HCT116 (cell line): ENCODE measurements around the gene DOCK10. TPM values are rescaled to one million over a fixed set of nuclear protein-coding genes. Genes with fewer than 3 reads are reported as not detected.

ENCODE experiments used
- ATAC-seq: fragments of 200-7000 bp; cut with Tn5 transposase; 2 replicates; pipeline ENCODE4 v1.9.1; 2020; ENCODE audit warnings: mild to moderate bottlenecking, moderate library complexity
- BruUV-seq: library from RNA; stranded (reverse); fragments of 400-500 nt; replicated peaks from 2 replicates; lab custom pipeline; 2021; lab: Mats Ljungman, UMichigan
- CTCF ChIA-PET: fragments of 300-600 bp; sonication (Branson Sonifier 250); formaldehyde crosslinking; loops from one replicate; lab custom pipeline; 2021; ENCODE audit warnings: antibody characterized with exemption; lab: Charles Lee
- POLR2A ChIA-PET: fragments of 300-600, 350-600 bp; sonication (Branson Sonifier 250); formaldehyde crosslinking; loops from one replicate; lab custom pipeline; 2021; ENCODE audit warnings: antibody characterized with exemption; lab: Charles Lee
- RAD21 ChIA-PET, 2 experiments: fragments of 300-600 bp; sonication (Branson Sonifier 250); formaldehyde crosslinking; loops; one replicate each; lab custom pipeline; 2023; ENCODE audit warnings: low total read pairs in 2 of 2; ENCODE audit not compliant: uncharacterized antibody in 2 of 2, unreplicated experiment in 2 of 2, low non-redundant PET in 1 of 2; lab: Charles Lee
- DNase-seq: peaks from one replicate; pipeline ENCODE4 v3.0.0-alpha.2; 2010; ENCODE audit warnings: low read depth, low spot score
- H2AFZ ChIP-seq: fragments of 200-600 bp; shearing (Covaris generic), sonication (generic); 2 replicates; pipeline ENCODE4 v1.6.1; 2017; ENCODE audit warnings: low read depth, mixed run types, mixed read lengths, antibody characterized with exemption, low read length; ENCODE audit not compliant: poor library complexity, severe bottlenecking
- H3K27ac ChIP-seq: 2 replicates; pipeline ENCODE4 v1.5.1; 2012; ENCODE audit warnings: low read depth, low read length
- H3K27me3 ChIP-seq: fragments of 200-600 bp; sonication (generic); 2 replicates; pipeline ENCODE4 v1.6.1; 2016; ENCODE audit warnings: mixed run types, low read length, mixed read lengths; ENCODE audit not compliant: insufficient read depth
- H3K36me3 ChIP-seq, 2 experiments: fragments of 200-500 bp in 1 of 2; fragments of 200-600 bp in 1 of 2; sonication (Bioruptor generic) in 1 of 2; sonication (generic) in 1 of 2; 2 replicates each; pipeline versions ENCODE4 v1.5.1 to v1.6.1; 2014 to 2016; ENCODE audit warnings: low read length in 2 of 2, inconsistent platforms in 1 of 2, mixed read lengths in 1 of 2, mixed run types in 1 of 2; ENCODE audit not compliant: insufficient read depth in 2 of 2, control insufficient read depth in 1 of 2
- H3K4me1 ChIP-seq, 2 experiments: fragments of 200-600 bp in 1 of 2; sonication (generic) in 1 of 2; 2 replicates each; pipeline versions ENCODE4 v1.5.1 to v1.6.1; 2012 to 2017; ENCODE audit warnings: low read length in 2 of 2, inconsistent platforms in 1 of 2, mild to moderate bottlenecking in 1 of 2, mixed read lengths in 1 of 2, mixed run types in 1 of 2, moderate library complexity in 1 of 2; ENCODE audit not compliant: insufficient read depth in 2 of 2, control insufficient read depth in 1 of 2
- H3K4me2 ChIP-seq: fragments of 200-600 bp; sonication (generic); 2 replicates; pipeline ENCODE4 v1.6.1; 2017; ENCODE audit warnings: mixed run types, low read length, mixed read lengths
- H3K4me3 ChIP-seq, 2 experiments: fragments of 200-600 bp in 1 of 2; sonication (generic) in 1 of 2; replicated peaks in 1 of 2; 2 replicates each; pipeline ENCODE4 v1.5.1; 2011 to 2016; ENCODE audit warnings: low read length in 2 of 2, control low read depth in 1 of 2, low read depth in 1 of 2, mild to moderate bottlenecking in 1 of 2, mixed read lengths in 1 of 2, mixed run types in 1 of 2
- H3K79me2 ChIP-seq: fragments of 200-600 bp; sonication (generic); 2 replicates; pipeline ENCODE4 v1.6.1; 2017; ENCODE audit warnings: mild to moderate bottlenecking, mixed run types, low read length, moderate library complexity, mixed read lengths; ENCODE audit not compliant: insufficient read depth
- H3K9ac ChIP-seq: fragments of 200-600 bp; sonication (generic); 2 replicates; pipeline ENCODE4 v1.6.1; 2016; ENCODE audit warnings: low read length, mixed read lengths
- H3K9me2 ChIP-seq: fragments of 200-600 bp; sonication (generic), shearing (Covaris generic); 2 replicates; pipeline ENCODE4 v1.6.1; 2017; ENCODE audit warnings: mixed run types, mild to moderate bottlenecking, moderate library complexity; ENCODE audit not compliant: insufficient read depth
- H3K9me3 ChIP-seq, 2 experiments: fragments of 200-500 bp in 1 of 2; fragments of 200-600 bp in 1 of 2; sonication (Bioruptor generic) in 1 of 2; sonication (generic) in 1 of 2; 2 replicates each; pipeline ENCODE4 v1.6.1; 2014 to 2017; ENCODE audit warnings: low read length in 2 of 2, mixed read lengths in 2 of 2, inconsistent platforms in 1 of 2, low read depth in 1 of 2, mild to moderate bottlenecking in 1 of 2, mixed run types in 1 of 2, moderate library complexity in 1 of 2; ENCODE audit not compliant: control insufficient read depth in 1 of 2, insufficient read depth in 1 of 2
- H4K20me1 ChIP-seq: fragments of 200-600 bp; sonication (generic), shearing (Covaris generic); 2 replicates; pipeline ENCODE4 v1.6.1; 2017; ENCODE audit warnings: mixed run types, mild to moderate bottlenecking, moderate library complexity; ENCODE audit not compliant: insufficient read depth
- ATF3 ChIP-seq: IDR thresholded peaks from 2 replicates; pipeline ENCODE4 v1.6.1; 2012
- CBX3 ChIP-seq: IDR thresholded peaks from 2 replicates; pipeline ENCODE4 v1.6.1; 2012; ENCODE audit warnings: low read depth
- EGR1 ChIP-seq: IDR thresholded peaks from 2 replicates; pipeline ENCODE4 v1.6.1; 2012; ENCODE audit warnings: low read depth
- EZH2 ChIP-seq: fragments of 200-600 bp; sonication (generic); IDR thresholded peaks from 2 replicates; pipeline ENCODE4 v1.6.1; 2017; ENCODE audit warnings: antibody characterized with exemption, mixed run types
- EZH2phosphoT487 ChIP-seq: fragments of 200-600 bp; IDR thresholded peaks from 2 replicates; pipeline ENCODE4 v1.6.1; 2018; ENCODE audit warnings: antibody characterized with exemption, borderline replicate concordance
- FOSL1 ChIP-seq: IDR thresholded peaks from 2 replicates; pipeline ENCODE4 v1.6.1; 2012; ENCODE audit warnings: low read depth
- JUND ChIP-seq: IDR thresholded peaks from 2 replicates; pipeline ENCODE4 v1.6.1; 2012
- REST ChIP-seq: IDR thresholded peaks from 2 replicates; pipeline ENCODE4 v1.6.1; 2012; ENCODE audit warnings: low read depth
- SIN3A ChIP-seq: IDR thresholded peaks from 2 replicates; pipeline ENCODE4 v1.6.1; 2012; ENCODE audit warnings: low read depth
- SRF ChIP-seq: IDR thresholded peaks from 2 replicates; pipeline ENCODE4 v1.6.1; 2012; ENCODE audit warnings: low read depth
- TCF7L2 ChIP-seq: IDR thresholded peaks from 2 replicates; pipeline ENCODE4 v1.7.0; 2011; ENCODE audit warnings: borderline replicate concordance, inconsistent platforms; ENCODE audit not compliant: insufficient read depth, insufficient read length; ENCODE audit errors: extremely low read depth
- ZFX ChIP-seq: fragments of 450-650 bp; IDR thresholded peaks from 2 replicates; pipeline ENCODE4 v1.6.1; 2017
- intact Hi-C: fragments of 100-400 bp; cut with micrococcal nuclease; formaldehyde crosslinking; loops from 2 replicates; pipeline ENCODE4 v1.10.0; 2022
- total RNA-seq: library from RNA; stranded (reverse); gene quantifications from one replicate; pipeline ENCODE4 v1.2.1, GENCODE V29; 2021; ENCODE audit not compliant: unreplicated experiment

DOCK10 gene
- total RNA-seq, 1 experiment from 2014 or later: 0.54 TPM

GRCh38 chr2:224837558-224837957, 204.7 kb downstream of the DOCK10 start:
- ChIA-PET RAD21 (no interaction called here), CTCF (no interaction called here), POLR2A (no interaction called here)
- Histone ChIP-seq H3K4me1 (no peaks in the 10 kb centered on the region), H3K9me3 (no peaks in the 10 kb centered on the region), H3K9ac (no peak overlapping the region), H2AFZ (no peak overlapping the region), H4K20me1 (no peaks in the 10 kb centered on the region), H3K9me2 (no peaks in the 10 kb centered on the region), H3K27ac (no peak overlapping the region), H3K79me2 (no peaks in the 10 kb centered on the region), H3K4me3 (no peak overlapping the region), H3K36me3 (no peaks in the 10 kb centered on the region), H3K27me3 (no peaks in the 10 kb centered on the region), H3K4me2 (no peak overlapping the region)
- no peak for TF ChIP-seq SRF
- TF ChIP-seq EZH2phosphoT487: no peak
- no peak for TF ChIP-seq FOSL1
- TF ChIP-seq SIN3A: no peak
- no peak for TF ChIP-seq EGR1
- no peak for TF ChIP-seq CBX3
- TF ChIP-seq TCF7L2: no peak
- no peak for TF ChIP-seq EZH2
- no peak for TF ChIP-seq ZFX
- no peak for TF ChIP-seq ATF3
- no peak for TF ChIP-seq JUND
- TF ChIP-seq REST: no peak
- ATAC-seq (no peak), DNase-seq (no peak)
- BruUV-seq: no TSS peak
- intact Hi-C loops: no loop called here
